ENCODE results near the gene UCK2.

GRCh38 chr1:165915932-165916348, 88.5 kb downstream of the UCK2 start:
- TF ChIP-seq GATA2 (IDR thresholded peaks at IDR 0.05; ENCODE audit: low read depth, low read length) (no peak), GATA3 (IDR thresholded peaks at IDR 0.05; ENCODE audit: low read depth, low read length) (no peak)

All from SH-SY5Y (cell line).